ENCODE measurements around the gene CIROP. TPM values are rescaled to one million over a fixed set of nuclear protein-coding genes. Genes with fewer than 3 reads are reported as not detected.

CIROP gene, protein sequence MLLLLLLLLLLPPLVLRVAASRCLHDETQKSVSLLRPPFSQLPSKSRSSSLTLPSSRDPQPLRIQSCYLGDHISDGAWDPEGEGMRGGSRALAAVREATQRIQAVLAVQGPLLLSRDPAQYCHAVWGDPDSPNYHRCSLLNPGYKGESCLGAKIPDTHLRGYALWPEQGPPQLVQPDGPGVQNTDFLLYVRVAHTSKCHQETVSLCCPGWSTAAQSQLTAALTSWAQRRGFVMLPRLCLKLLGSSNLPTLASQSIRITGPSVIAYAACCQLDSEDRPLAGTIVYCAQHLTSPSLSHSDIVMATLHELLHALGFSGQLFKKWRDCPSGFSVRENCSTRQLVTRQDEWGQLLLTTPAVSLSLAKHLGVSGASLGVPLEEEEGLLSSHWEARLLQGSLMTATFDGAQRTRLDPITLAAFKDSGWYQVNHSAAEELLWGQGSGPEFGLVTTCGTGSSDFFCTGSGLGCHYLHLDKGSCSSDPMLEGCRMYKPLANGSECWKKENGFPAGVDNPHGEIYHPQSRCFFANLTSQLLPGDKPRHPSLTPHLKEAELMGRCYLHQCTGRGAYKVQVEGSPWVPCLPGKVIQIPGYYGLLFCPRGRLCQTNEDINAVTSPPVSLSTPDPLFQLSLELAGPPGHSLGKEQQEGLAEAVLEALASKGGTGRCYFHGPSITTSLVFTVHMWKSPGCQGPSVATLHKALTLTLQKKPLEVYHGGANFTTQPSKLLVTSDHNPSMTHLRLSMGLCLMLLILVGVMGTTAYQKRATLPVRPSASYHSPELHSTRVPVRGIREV
- total RNA-seq (2021) (0.07 to 0.11 TPM in 2 of 3 replicates, not detected in the other), Bru-seq, nascent RNA (not detected)
- long read RNA-seq, experiment 1: 0 reads
- long read RNA-seq, experiment 2: 0 reads
- long read RNA-seq, experiment 3: 0 reads

DNA sequence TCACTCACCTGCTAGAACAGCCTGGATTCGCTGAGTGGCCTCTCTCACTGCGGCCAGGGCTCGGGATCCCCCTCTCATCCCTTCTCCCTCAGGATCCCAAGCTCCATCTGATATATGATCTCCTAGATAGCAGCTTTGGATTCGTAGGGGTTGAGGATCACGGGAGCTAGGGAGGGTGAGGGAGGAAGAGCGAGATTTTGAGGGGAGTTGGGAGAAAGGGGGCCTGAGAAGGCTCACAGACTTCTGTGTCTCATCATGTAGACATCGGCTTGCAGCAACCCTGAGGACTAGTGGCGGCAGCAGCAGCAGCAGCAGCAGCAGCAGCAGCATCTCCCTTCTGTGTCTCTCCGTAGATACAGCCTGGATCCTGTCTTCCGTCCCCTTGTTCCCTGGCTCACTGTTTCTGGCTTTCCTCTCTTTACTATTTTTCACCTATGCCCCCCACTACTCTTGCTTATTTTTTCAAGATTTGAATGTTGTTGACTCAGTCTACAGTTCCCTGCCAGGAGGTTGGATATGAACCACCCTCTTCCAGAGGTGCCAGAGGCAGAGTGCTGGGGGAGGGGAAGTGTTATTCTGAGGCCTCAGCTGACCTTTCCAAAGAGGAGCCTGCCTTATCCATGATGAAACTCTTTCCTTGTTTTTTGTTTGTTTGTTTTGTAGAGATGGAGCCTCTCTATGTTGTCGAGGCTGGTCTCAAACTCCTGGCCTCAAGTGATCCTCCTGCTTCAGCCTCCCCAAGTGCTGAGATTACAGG, at the start of gene CIROP:
Gene CIROP, minus strand, starts transcription at position 399 of the 757 bp plus-strand sequence. Its CDS starts 69 bp downstream, at position 330.
- peak within 1 kb of the TSS; percentile 18 for H3K4me3 Mint-ChIP-seq
- H3K27ac Mint-ChIP-seq: no peak within 1 kb of the TSS; the same call in none of the 2 replicates
- POLR2A ChIA-PET: interaction anchor here (1.1 kb wide), 1 partner anchor 9 kb away, joined by 3 read pairs; no protein-coding TSS in a partner anchor
- no peaks in the 10 kb centered on the region for H3K9me3 Mint-ChIP-seq
- CTCF ChIA-PET: interaction anchor here (1.1 to 6.9 kb wide), 4 partner anchors 8 to 36 kb away, joined by 3 to 43 read pairs (median 6); partner anchors contain the start of genes ACIN1 and C14orf119
- DNase-seq (ENCODE audit: low spot score): no peak
- peaks cover 17% of the 10 kb centered on the region for H3K27me3 Mint-ChIP-seq (ENCODE audit: low read depth)
- peak; percentile 43 for ATAC-seq
- peaks cover 46% of the 10 kb centered on the region for H3K4me1 Mint-ChIP-seq
- peak; percentile 15; the same call in 1 of the 2 replicates for TF ChIP-seq GABPB1 (CRISPR knock-in tag; IDR thresholded peaks at IDR 0.05)
- TF ChIP-seq GRHL2 (CRISPR knock-in tag; IDR thresholded peaks at IDR 0.05; ENCODE audit: insufficient replicate concordance, severe bottlenecking): no peak
- peaks cover 4% of the 10 kb centered on the region; the same call in 1 of the 2 replicates for H3K36me3 Mint-ChIP-seq

DNA sequence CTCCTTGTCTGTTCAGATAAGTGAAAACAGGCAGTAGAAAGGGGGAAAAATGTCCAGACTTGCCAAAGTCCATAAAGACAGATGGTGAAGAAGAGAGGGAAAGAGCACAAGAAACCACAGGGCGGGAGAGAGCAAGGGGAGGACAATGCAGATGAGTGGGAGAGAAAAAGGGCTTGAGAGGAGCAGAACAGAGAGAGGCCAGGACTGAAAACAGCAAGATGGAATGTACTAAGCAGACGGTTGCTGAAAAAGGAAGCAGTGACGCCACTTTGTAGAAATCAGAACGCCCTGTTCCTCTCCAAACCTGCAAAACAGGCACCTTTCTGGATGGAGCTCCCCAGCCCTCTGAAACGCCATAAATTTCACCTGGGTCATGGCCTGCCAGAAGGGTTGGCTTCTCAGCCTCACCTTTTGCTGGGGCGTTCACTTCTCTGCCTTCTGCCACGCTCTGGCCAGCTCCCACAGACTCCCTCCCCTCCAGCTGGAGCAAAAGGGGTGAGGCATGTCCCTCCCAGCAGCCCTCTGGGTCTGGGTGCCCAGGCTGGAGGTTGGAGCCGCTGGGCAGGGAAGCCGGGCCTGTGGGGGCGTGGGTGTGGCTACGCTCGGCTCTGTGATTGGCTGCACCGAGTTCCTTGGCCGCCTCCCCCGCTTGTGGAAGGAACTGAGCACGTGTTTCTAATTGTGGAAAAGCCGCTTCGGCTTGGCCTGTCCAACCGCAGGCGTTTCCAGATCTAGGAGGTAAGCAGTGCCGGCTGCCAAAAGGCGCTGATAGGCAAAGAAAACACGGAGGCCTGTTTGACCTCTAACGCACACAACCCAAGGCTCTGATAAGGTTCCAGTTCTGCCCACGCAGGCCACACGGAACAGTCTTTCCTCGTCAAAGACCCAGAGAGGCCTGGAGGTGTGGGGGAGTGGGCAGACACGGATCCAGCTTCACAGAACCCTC, 49.3 kb upstream of the CIROP start:
- Mint-ChIP-seq H3K27me3 (ENCODE audit: low read depth) (no peaks in the 10 kb centered on the region), H3K4me1 (peaks cover 48% of the 10 kb centered on the region), H3K27ac (peak overlapping the region; percentile 93), H3K9me3 (peaks cover 3% of the 10 kb centered on the region; the same call in 1 of the 2 replicates), H3K36me3 (peaks cover 60% of the 10 kb centered on the region), H3K4me3 (no peak overlapping the region)
- peak; percentile 79 for DNase-seq (ENCODE audit: low spot score)
- POLR2A ChIA-PET: interaction anchor here (1.2 kb wide), 1 partner anchor 28 kb away, joined by 4 read pairs; no protein-coding TSS in a partner anchor
- CTCF ChIA-PET: interaction anchor here (0.8 to 2.2 kb wide), 5 partner anchors 33 to 199 kb away, joined by 3 to 18 read pairs (median 8); partner anchors contain the start of gene SLC22A17
- ATAC-seq: peak; percentile 89
- TF ChIP-seq ELF4 (CRISPR knock-in tag; IDR thresholded peaks at IDR 0.05; ENCODE audit: low read depth): no peak
- TF ChIP-seq, protein P1, sequence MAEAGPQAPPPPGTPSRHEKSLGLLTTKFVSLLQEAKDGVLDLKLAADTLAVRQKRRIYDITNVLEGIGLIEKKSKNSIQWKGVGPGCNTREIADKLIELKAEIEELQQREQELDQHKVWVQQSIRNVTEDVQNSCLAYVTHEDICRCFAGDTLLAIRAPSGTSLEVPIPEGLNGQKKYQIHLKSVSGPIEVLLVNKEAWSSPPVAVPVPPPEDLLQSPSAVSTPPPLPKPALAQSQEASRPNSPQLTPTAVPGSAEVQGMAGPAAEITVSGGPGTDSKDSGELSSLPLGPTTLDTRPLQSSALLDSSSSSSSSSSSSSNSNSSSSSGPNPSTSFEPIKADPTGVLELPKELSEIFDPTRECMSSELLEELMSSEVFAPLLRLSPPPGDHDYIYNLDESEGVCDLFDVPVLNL (CRISPR knock-in tag; IDR thresholded peaks at IDR 0.05; ENCODE audit: borderline replicate concordance, low read depth): no peak
- TF ChIP-seq ZNF416 (CRISPR knock-in tag; IDR thresholded peaks at IDR 0.05): no peak
- TF ChIP-seq, protein P2, sequence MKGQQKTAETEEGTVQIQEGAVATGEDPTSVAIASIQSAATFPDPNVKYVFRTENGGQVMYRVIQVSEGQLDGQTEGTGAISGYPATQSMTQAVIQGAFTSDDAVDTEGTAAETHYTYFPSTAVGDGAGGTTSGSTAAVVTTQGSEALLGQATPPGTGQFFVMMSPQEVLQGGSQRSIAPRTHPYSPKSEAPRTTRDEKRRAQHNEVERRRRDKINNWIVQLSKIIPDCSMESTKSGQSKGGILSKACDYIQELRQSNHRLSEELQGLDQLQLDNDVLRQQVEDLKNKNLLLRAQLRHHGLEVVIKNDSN (CRISPR knock-in tag; IDR thresholded peaks at IDR 0.05): peak; percentile 50; the same call in 1 of the 2 replicates
- TF ChIP-seq, protein P3, sequence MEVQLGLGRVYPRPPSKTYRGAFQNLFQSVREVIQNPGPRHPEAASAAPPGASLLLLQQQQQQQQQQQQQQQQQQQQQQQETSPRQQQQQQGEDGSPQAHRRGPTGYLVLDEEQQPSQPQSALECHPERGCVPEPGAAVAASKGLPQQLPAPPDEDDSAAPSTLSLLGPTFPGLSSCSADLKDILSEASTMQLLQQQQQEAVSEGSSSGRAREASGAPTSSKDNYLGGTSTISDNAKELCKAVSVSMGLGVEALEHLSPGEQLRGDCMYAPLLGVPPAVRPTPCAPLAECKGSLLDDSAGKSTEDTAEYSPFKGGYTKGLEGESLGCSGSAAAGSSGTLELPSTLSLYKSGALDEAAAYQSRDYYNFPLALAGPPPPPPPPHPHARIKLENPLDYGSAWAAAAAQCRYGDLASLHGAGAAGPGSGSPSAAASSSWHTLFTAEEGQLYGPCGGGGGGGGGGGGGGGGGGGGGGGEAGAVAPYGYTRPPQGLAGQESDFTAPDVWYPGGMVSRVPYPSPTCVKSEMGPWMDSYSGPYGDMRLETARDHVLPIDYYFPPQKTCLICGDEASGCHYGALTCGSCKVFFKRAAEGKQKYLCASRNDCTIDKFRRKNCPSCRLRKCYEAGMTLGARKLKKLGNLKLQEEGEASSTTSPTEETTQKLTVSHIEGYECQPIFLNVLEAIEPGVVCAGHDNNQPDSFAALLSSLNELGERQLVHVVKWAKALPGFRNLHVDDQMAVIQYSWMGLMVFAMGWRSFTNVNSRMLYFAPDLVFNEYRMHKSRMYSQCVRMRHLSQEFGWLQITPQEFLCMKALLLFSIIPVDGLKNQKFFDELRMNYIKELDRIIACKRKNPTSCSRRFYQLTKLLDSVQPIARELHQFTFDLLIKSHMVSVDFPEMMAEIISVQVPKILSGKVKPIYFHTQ (CRISPR knock-in tag; IDR thresholded peaks at IDR 0.05): no peak
- TF ChIP-seq, protein P4, sequence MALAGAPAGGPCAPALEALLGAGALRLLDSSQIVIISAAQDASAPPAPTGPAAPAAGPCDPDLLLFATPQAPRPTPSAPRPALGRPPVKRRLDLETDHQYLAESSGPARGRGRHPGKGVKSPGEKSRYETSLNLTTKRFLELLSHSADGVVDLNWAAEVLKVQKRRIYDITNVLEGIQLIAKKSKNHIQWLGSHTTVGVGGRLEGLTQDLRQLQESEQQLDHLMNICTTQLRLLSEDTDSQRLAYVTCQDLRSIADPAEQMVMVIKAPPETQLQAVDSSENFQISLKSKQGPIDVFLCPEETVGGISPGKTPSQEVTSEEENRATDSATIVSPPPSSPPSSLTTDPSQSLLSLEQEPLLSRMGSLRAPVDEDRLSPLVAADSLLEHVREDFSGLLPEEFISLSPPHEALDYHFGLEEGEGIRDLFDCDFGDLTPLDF (CRISPR knock-in tag; IDR thresholded peaks at IDR 0.05): peak; percentile 33; the same call in 1 of the 2 replicates
- TF ChIP-seq, protein P5, sequence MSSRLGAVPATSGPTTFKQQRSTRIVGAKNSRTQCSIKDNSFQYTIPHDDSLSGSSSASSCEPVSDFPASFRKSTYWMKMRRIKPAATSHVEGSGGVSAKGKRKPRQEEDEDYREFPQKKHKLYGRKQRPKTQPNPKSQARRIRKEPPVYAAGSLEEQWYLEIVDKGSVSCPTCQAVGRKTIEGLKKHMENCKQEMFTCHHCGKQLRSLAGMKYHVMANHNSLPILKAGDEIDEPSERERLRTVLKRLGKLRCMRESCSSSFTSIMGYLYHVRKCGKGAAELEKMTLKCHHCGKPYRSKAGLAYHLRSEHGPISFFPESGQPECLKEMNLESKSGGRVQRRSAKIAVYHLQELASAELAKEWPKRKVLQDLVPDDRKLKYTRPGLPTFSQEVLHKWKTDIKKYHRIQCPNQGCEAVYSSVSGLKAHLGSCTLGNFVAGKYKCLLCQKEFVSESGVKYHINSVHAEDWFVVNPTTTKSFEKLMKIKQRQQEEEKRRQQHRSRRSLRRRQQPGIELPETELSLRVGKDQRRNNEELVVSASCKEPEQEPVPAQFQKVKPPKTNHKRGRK (CRISPR knock-in tag; IDR thresholded peaks at IDR 0.05; ENCODE audit: borderline replicate concordance): peak; percentile 83; the same call in 1 of the 2 replicates
- TF ChIP-seq GTF2I (CRISPR knock-in tag; conservative IDR thresholded peaks at IDR 0.05): no peak
- no peak for TF ChIP-seq ETV6 (CRISPR knock-in tag; IDR thresholded peaks at IDR 0.05)
- TF ChIP-seq SOX15 (CRISPR knock-in tag; IDR thresholded peaks at IDR 0.05): no peak
- TF ChIP-seq MXD4 (CRISPR knock-in tag; IDR thresholded peaks at IDR 0.05; ENCODE audit: borderline replicate concordance): no peak
- no peak for TF ChIP-seq CBFB (CRISPR knock-in tag; IDR thresholded peaks at IDR 0.05; ENCODE audit: low read depth)
- peak; percentile 47; the same call in 1 of the 2 replicates for TF ChIP-seq ZNF121 (CRISPR knock-in tag; IDR thresholded peaks at IDR 0.05)
- no peak for TF ChIP-seq HMGA2 (CRISPR knock-in tag; IDR thresholded peaks at IDR 0.05)
- no peak for TF ChIP-seq NR3C1 (CRISPR knock-in tag; conservative IDR thresholded peaks at IDR 0.05; ENCODE audit: low read depth)
- TF ChIP-seq CREB1 (CRISPR knock-in tag; IDR thresholded peaks at IDR 0.05): no peak
- TF ChIP-seq ESRRA (CRISPR knock-in tag; IDR thresholded peaks at IDR 0.05; ENCODE audit: borderline replicate concordance): no peak
- TF ChIP-seq, protein P6, sequence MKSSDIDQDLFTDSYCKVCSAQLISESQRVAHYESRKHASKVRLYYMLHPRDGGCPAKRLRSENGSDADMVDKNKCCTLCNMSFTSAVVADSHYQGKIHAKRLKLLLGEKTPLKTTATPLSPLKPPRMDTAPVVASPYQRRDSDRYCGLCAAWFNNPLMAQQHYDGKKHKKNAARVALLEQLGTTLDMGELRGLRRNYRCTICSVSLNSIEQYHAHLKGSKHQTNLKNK (CRISPR knock-in tag; IDR thresholded peaks at IDR 0.05): no peak

Data from WTC11 (cell line).